HFF-Myc (cell line): Measurements from ENCODE around the gene APBA1.

Source experiments
- DNase-seq: peaks from one replicate; pipeline ENCODE4 v3.0.0-alpha.2; 2011; ENCODE audit warnings: low read depth; ENCODE audit errors: extremely low read depth
- H3K4me3 ChIP-seq: replicated peaks from 2 replicates; pipeline ENCODE4 v1.5.1; 2011; ENCODE audit warnings: low read depth, mild to moderate bottlenecking, control low read depth, low read length
- CTCF ChIP-seq: IDR thresholded peaks from 2 replicates; pipeline ENCODE4 v1.5.1; 2012; ENCODE audit warnings: mild to moderate bottlenecking, low read depth, low read length, control low read depth; ENCODE audit errors: missing control alignments

APBA1 gene

GRCh38 chr9:69632768-69633167, 39.4 kb downstream of the APBA1 start:
- DNase-seq, result no peak
- TF ChIP-seq CTCF, result no peak

DNA sequence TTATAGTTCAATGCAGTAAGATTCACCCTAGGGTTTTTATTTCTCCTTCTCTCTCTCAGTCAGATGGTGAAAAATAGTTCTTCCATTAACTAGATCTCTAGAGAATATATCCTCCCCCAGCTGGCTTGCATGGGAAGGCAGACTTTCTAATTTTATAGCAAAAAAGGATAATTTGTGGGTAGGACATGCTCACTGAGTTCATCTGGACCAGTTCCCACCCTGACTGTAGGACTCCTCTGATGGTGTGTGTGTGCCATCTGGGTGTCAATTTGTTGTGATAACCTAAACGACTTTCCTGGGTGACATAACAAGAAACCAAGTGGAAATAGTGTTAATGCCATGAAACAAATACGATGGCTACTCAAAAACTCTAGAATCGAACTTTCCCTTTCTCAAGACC, 44.9 kb downstream of the APBA1 start:
- H3K4me3 ChIP-seq, result no peak overlapping the region
- no peak for DNase-seq
- no peak for TF ChIP-seq CTCF

More at GRCh38 chr9:69632768-69633167, 39.4 kb downstream of the APBA1 start:
- no peak overlapping the region for H3K4me3 ChIP-seq

GRCh38 chr9:69623276-69623675, 48.9 kb downstream of the APBA1 start:
- H3K4me3 ChIP-seq, result no peak overlapping the region
- DNase-seq, result no peak
- no peak for TF ChIP-seq CTCF

DNA sequence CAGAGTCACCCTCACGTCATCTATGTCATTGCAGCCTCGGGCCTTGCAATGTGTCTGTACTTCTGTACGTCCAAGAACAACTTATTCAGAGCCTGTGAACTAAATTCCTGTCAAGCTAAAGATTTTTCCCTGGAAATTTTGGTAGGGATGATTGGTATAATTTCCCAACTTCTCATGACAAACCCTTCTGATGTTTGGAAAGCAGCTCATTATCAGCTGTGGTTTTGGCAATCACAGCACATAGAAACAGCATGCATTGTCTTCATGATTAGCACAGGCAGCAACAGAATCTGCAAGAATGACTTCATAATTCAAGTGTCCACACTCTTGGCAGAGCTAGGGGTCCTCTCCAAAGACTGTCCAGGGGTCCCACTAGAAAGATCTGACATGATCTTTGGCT, 49.5 kb downstream of the APBA1 start:
- no peak for DNase-seq
- H3K4me3 ChIP-seq, result no peak overlapping the region
- no peak for TF ChIP-seq CTCF

GRCh38 chr9:69621730-69622460, 50.3 kb downstream of the APBA1 start:
- no peak for DNase-seq
- TF ChIP-seq CTCF, result no peak
- no peak overlapping the region for H3K4me3 ChIP-seq

- no peak for DNase-seq
- no peak for TF ChIP-seq CTCF
- H3K4me3 ChIP-seq, result no peak overlapping the region
Observed at GRCh38 chr9:69620731-69621130, 51.4 kb downstream of the APBA1 start.

GRCh38 chr9:69619233-69619632, 52.9 kb downstream of the APBA1 start:
- H3K4me3 ChIP-seq, result no peak overlapping the region
- no peak for DNase-seq
- TF ChIP-seq CTCF, result no peak
